ENCODE measurements around the gene DNAH5. TPM values are rescaled to one million over a fixed set of nuclear protein-coding genes. Genes with fewer than 3 reads are reported as not detected.

The DNAH5 gene
- total RNA-seq, 4 donors from 2014 or later = 1.3 to 3.4 (median 2.7) TPM

DNA sequence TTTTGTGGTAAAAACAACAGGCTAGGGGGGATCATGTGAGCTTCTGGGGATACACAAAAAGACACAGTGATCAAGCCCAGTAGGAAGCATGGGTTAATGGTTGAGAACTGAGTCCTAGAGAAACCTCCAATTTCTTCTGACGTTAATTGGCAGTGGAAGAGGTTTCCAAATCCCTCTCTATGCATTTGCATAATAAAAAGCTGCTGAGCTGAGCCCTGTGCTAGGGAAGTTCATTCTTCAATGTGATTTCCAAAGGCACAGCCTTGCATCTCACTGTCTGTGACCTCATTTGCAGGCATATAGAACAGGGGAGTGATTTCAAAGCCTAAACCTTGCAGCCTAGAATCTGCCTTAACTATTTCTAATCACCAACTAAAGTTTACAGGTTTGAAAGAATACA is 812 bp downstream of the DNAH5 start:
- no peak for DNase-seq
- Histone ChIP-seq H3K27ac (no peak overlapping the region), H3K36me3 (no peaks in the 10 kb centered on the region), H3K9me3 (no peaks in the 10 kb centered on the region), H3K27me3 (no peaks in the 10 kb centered on the region), H3K4me1 (no peaks in the 10 kb centered on the region), H3K4me3 (replicated peaks in 1 of 3) (no peak overlapping the region)
- 29 to 39% methylated on average over 1 of the region's 1 CpG for WGBS, 2 donors
- TF ChIP-seq, protein P1, sequence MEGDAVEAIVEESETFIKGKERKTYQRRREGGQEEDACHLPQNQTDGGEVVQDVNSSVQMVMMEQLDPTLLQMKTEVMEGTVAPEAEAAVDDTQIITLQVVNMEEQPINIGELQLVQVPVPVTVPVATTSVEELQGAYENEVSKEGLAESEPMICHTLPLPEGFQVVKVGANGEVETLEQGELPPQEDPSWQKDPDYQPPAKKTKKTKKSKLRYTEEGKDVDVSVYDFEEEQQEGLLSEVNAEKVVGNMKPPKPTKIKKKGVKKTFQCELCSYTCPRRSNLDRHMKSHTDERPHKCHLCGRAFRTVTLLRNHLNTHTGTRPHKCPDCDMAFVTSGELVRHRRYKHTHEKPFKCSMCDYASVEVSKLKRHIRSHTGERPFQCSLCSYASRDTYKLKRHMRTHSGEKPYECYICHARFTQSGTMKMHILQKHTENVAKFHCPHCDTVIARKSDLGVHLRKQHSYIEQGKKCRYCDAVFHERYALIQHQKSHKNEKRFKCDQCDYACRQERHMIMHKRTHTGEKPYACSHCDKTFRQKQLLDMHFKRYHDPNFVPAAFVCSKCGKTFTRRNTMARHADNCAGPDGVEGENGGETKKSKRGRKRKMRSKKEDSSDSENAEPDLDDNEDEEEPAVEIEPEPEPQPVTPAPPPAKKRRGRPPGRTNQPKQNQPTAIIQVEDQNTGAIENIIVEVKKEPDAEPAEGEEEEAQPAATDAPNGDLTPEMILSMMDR (IDR thresholded peaks at IDR 0.05) = no peak
- TF ChIP-seq POLR2A (IDR thresholded peaks at IDR 0.05) = no peak
- intact Hi-C loops (cut with DNase I) = no loop called here

DNA sequence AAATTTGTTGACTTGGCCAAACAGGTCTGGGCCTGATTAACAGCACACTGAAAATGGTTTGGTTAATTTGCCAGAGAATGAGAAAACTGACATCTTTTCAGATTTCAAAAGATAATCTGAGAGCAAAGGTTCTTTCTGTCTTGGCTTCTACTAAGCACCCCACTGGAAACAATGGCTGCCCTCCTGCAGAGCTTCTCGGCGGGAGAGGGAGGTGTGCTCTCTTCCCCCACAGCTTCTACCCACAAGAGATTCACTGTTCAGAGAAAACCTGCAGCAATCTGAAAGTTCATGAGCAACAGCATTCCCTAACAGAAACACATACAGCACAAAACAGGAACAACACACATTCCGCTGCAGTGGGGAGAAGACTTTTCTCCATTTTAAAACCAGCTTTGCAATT is 3.0 kb downstream of the DNAH5 start:
- WGBS, 2 donors = 55 to 58% methylated on average over 3 of the region's 3 CpGs
- H3K27ac ChIP-seq = no peak overlapping the region
- intact Hi-C loops (cut with DNase I) = no loop called here
- no peak for DNase-seq
- TF ChIP-seq POLR2A (IDR thresholded peaks at IDR 0.05) = no peak
- TF ChIP-seq, protein P1 (IDR thresholded peaks at IDR 0.05) = no peak
- H3K4me1 ChIP-seq = no peaks in the 10 kb centered on the region
- H3K27me3 ChIP-seq = no peaks in the 10 kb centered on the region
- H3K9me3 ChIP-seq = no peaks in the 10 kb centered on the region
- H3K4me3 ChIP-seq (replicated peaks in 1 of 3) = no peak overlapping the region
- no peaks in the 10 kb centered on the region for H3K36me3 ChIP-seq

DNA sequence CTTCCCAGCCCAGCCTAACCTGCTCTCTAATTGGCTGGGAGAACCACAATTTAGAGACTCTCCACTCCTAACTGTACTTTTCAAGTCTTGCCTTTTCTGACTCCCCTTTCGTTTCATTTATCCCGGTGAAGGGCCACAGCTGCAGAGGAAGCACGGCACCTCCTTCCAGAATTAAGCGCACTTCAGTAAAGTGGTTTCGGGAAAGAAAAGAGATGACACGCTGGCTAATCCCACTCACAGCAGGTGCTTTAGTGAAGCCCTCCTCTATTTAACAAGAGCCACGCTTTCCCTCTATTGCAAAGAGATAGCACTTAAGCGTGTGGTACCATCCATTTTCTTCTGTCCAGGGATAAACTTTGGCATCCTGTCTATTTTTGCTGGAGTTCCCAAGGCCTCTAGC is 4.8 kb downstream of the DNAH5 start:
- TF ChIP-seq, protein P1 (IDR thresholded peaks at IDR 0.05) = no peak
- no peak for TF ChIP-seq POLR2A (IDR thresholded peaks at IDR 0.05)
- H3K9me3 ChIP-seq = no peaks in the 10 kb centered on the region
- WGBS, 2 donors = 31 to 37% methylated on average over 8 of the region's 8 CpGs
- no peak for DNase-seq
- no peaks in the 10 kb centered on the region for H3K4me1 ChIP-seq
- no peak overlapping the region for H3K4me3 ChIP-seq (replicated peaks in 1 of 3)
- no peaks in the 10 kb centered on the region for H3K27me3 ChIP-seq
- intact Hi-C loops (cut with DNase I) = no loop called here
- H3K36me3 ChIP-seq = no peaks in the 10 kb centered on the region
- H3K27ac ChIP-seq = no peak overlapping the region

DNA sequence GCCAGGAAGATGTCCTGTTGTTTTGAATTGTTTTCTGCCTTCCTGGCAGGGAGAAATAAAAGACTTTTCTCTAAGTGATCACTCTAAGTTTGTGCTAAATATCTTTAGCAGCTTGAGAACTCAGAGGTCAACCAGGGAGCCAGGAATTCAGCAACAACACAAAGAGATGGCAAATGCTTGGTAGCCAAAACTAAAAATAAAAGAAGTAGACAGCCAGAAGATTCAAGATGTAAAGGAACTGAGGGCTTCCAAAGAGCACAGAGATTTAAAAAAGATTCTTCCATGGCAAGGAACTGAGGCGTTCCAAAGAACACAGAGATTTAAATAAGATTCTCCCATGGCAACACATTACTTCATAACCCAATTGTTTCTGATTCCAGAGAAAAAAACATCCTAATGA is 9.6 kb downstream of the DNAH5 start:
- Histone ChIP-seq H3K9me3 (no peaks in the 10 kb centered on the region), H3K27ac (no peak overlapping the region), H3K27me3 (no peaks in the 10 kb centered on the region), H3K36me3 (no peaks in the 10 kb centered on the region), H3K4me1 (no peaks in the 10 kb centered on the region), H3K4me3 (replicated peaks in 1 of 3) (no peak overlapping the region)
- TF ChIP-seq, protein P1 (IDR thresholded peaks at IDR 0.05) = no peak
- no peak for TF ChIP-seq POLR2A (IDR thresholded peaks at IDR 0.05)
- no peak for DNase-seq
- 74 to 80% methylated on average over 1 of the region's 1 CpG for WGBS, 2 donors
- intact Hi-C loops (cut with DNase I) = no loop called here

DNA sequence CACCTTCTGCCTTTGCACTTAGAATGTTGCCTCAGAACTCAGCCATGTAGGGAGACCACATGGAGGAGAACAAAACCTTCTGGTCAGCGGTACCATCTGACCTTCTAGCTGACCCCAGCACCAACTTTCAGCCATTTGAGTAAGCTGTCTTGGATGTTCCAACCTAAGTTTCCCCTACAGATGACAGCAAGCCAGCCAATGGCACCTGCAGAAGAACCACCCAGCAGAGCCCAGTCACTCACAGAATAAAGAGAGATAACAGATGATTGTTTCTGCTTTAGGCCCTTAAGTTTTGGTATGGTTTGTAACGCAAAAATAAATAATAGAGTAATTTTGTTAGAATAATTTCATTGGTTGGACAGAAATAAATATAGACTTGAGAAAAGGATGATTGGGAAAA is 10.4 kb downstream of the DNAH5 start:
- no peaks in the 10 kb centered on the region for H3K4me1 ChIP-seq
- no peak overlapping the region for H3K27ac ChIP-seq
- no peak overlapping the region for H3K4me3 ChIP-seq (replicated peaks in 1 of 3)
- no peak for TF ChIP-seq POLR2A (IDR thresholded peaks at IDR 0.05)
- TF ChIP-seq, protein P1 (IDR thresholded peaks at IDR 0.05) = no peak
- no peaks in the 10 kb centered on the region for H3K9me3 ChIP-seq
- intact Hi-C loops (cut with DNase I) = no loop called here
- WGBS, 2 donors = 78 to 88% methylated on average over 2 of the region's 2 CpGs
- no peaks in the 10 kb centered on the region for H3K27me3 ChIP-seq
- no peaks in the 10 kb centered on the region for H3K36me3 ChIP-seq
- DNase-seq = no peak
